SW 1271 (cell line): ENCODE results near the gene PDE4B.

Experiments
- DNase-seq, 2 experiments: peaks; one replicate each; lab custom pipeline; 2025; lab: John Stamatoyannopoulos, UW

The PDE4B gene

GRCh38 chr1:65792669-65793358 is at the start of gene PDE4B:
Gene PDE4B, plus strand, starts transcription at chr1:65792895.
- no peak for DNase-seq

GRCh38 chr1:65744731-65745130 is 48.0 kb upstream of the PDE4B start:
- no peak for DNase-seq

GRCh38 chr1:65751961-65752360 is 40.7 kb upstream of the PDE4B start:
- DNase-seq, result no peak

- DNase-seq, result no peak
These were observed 36.1 kb upstream of the PDE4B start for GRCh38 chr1:65756616-65757015.

- DNase-seq, result no peak
These were observed 35.2 kb upstream of the PDE4B start for GRCh38 chr1:65757531-65757930.

- DNase-seq, result no peak
These were observed 34.6 kb upstream of the PDE4B start for GRCh38 chr1:65758128-65758527.

GRCh38 chr1:65759516-65759915 is 33.2 kb upstream of the PDE4B start:
- no peak for DNase-seq

GRCh38 chr1:65762081-65762862 is 30.4 kb upstream of the PDE4B start:
- no peak for DNase-seq

- DNase-seq, result no peak
These were observed 28.6 kb upstream of the PDE4B start for GRCh38 chr1:65764052-65764451.

GRCh38 chr1:65765631-65766030 is 27.1 kb upstream of the PDE4B start:
- DNase-seq, result no peak

- DNase-seq, result no peak
These were observed 23.1 kb upstream of the PDE4B start for GRCh38 chr1:65769636-65770035.

GRCh38 chr1:65772607-65773006 is 20.1 kb upstream of the PDE4B start:
- no peak for DNase-seq

GRCh38 chr1:65773391-65774123 is 19.1 kb upstream of the PDE4B start:
- DNase-seq, result no peak

GRCh38 chr1:65788762-65789161 is 3.9 kb upstream of the PDE4B start:
- DNase-seq, result no peak

- no peak for DNase-seq
These were observed 1.3 kb upstream of the PDE4B start for GRCh38 chr1:65791396-65791795.

- no peak for DNase-seq
These were observed 660 bp upstream of the PDE4B start for GRCh38 chr1:65791801-65792668.

- DNase-seq, result no peak
These were observed 651 bp downstream of the PDE4B start for GRCh38 chr1:65793359-65793732.

- DNase-seq, result no peak
These were observed 2.6 kb downstream of the PDE4B start for GRCh38 chr1:65795311-65795710.

- no peak for DNase-seq
These were observed 6.9 kb downstream of the PDE4B start for GRCh38 chr1:65799601-65800000.

GRCh38 chr1:65804584-65804983 is 11.9 kb downstream of the PDE4B start:
- DNase-seq, result no peak

- peak; percentile 5 to 42 for DNase-seq
These were observed 19.4 kb downstream of the PDE4B start for GRCh38 chr1:65812065-65812464.

GRCh38 chr1:65813956-65814355 is 21.3 kb downstream of the PDE4B start:
- DNase-seq, result no peak
